GM19193 (cell line): ENCODE data around the gene SACM1L.

ENCODE experiments used
- POLR2A ChIP-seq: IDR thresholded peaks from 4 replicates; pipeline ENCODE4 v1.6.1; 2011; ENCODE audit not compliant: insufficient read depth, insufficient read length; ENCODE audit errors: extremely low read depth

Gene SACM1L

DNA sequence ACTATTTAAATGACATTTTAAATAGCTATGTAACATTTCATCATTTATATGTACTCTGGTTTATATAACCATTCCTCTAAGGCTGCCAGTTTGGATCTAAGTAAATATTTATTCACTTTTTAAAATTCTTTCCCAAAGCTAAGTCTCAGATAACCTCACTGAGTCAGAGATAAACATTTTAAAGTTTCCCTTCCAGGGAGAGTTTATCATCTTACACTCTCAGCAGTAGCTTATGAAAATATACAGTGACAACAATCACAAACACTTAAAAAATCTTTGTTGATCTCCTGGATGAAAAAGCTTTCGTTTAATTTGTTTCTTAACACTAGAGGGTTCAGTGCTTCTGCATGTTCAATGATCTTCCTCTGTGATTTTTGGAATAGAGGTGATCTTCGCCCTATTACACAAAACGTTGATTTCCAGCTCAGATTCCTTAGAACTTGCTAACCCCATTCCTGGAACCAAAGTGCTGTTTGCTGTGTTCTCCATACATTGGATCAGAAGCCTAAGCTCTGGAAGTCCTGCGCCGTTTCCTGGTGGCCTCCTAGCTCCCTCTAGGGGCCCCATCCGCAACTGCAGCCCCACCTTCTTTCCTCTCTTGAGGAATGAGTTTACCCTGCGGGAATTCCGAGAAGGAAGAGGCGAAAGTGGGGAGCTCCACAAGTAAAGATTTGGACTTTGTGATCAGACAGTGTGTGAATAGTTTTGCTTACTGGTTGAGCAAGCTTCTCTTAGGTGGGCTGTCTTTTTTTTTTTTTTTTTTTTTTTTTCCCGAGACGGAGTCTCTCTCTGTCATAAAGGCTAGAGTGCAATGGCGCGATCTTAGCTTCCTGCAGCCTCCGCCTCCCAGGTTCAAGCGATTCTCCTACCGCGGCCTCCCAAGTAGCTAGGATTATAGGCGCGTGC, 29.3 kb upstream of the SACM1L start:
- TF ChIP-seq POLR2A, result no peak

DNA sequence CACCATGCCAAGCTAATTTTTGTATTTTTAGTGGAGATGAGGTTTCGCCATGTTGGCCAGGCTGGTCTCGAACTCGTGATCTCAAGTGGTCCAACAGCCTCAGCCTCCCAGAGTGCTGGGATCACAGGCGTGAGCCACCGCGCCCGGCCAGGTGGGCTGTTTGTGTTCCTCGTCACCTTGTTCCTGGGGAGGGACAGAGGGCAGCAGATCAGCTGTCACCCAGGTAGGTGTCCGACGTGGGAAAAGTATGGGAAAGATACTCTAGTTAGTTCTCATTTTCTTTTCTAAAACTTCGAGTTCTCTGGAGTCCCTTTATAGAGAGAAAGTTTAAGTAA, 28.7 kb upstream of the SACM1L start:
- TF ChIP-seq POLR2A, result no peak

GRCh38 chr3:45664578-45664977, 24.6 kb upstream of the SACM1L start:
- TF ChIP-seq POLR2A, result no peak

GRCh38 chr3:45665101-45665572, 24.1 kb upstream of the SACM1L start:
- TF ChIP-seq POLR2A, result no peak

GRCh38 chr3:45666757-45667431, 22.3 kb upstream of the SACM1L start:
- TF ChIP-seq POLR2A, result no peak

- TF ChIP-seq POLR2A, result no peak
Measured at GRCh38 chr3:45667569-45667934, 21.6 kb upstream of the SACM1L start.

- no peak for TF ChIP-seq POLR2A
Measured at GRCh38 chr3:45670436-45670835, 18.8 kb upstream of the SACM1L start.

GRCh38 chr3:45670991-45671390, 18.2 kb upstream of the SACM1L start:
- TF ChIP-seq POLR2A, result no peak

- TF ChIP-seq POLR2A, result no peak
Measured at GRCh38 chr3:45673273-45673672, 15.9 kb upstream of the SACM1L start.

GRCh38 chr3:45676325-45677032, 12.7 kb upstream of the SACM1L start:
- TF ChIP-seq POLR2A, result no peak

- no peak for TF ChIP-seq POLR2A
Measured at GRCh38 chr3:45677033-45677446, 12.2 kb upstream of the SACM1L start.

DNA sequence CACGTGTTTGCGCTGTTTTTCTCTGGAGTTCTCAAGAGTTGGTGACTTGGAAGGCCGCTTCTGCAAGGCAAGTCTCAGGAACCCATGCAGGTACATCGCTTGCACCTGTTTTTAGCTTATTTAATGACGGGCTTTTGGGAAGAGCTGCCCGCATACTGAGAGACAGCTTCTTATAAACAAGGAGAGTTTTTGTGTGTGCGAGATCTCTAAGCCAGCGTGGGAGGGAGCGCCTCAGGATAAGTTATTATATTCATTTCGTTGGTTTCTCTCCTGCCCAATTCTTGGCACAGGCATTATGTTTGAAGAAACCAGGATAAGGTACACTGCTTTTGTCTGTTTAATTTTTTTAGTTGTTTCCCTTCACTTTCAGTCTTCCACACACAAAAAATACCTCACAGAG, 11.4 kb upstream of the SACM1L start:
- no peak for TF ChIP-seq POLR2A

- TF ChIP-seq POLR2A, result no peak
Measured at GRCh38 chr3:45679805-45680204, 9.4 kb upstream of the SACM1L start.

DNA sequence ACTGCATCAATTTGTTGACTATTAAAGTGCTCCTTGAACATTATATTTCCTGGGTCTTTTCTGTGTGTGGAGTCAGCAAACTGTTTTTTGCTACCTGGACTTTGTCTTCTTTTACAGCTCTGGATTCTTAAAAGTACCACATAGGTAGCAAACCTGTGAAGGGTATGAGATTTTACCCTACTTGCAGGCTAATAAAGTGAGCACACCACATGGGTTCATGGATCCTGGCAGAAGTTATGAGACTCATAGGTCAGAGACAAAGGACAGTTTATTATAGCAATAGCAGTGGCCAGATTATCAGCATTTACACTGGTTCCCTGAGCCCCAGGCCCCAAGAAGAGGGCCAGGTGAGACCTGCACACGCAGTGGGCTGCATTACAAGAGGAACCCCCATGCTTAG, 8.0 kb upstream of the SACM1L start:
- TF ChIP-seq POLR2A, result no peak

DNA sequence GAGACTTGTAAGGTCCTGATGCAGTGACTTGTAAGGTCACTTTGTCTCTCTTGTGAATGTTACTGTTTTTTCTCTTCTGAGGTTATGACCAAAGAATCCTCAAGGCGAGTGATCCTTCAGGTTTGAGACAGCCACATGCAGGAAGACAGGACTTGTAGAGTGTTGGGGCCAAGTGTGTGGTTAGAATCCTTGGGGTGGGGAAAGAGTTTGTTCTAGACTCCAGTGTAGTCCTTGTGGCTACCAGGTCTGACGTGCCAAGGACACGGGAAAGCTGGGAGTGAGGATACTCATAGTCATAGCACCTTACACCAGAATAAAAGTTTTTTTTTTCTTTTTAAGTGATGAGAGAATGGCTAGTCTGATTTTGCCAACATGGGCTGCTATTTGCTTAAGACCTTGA, 7.3 kb upstream of the SACM1L start:
- no peak for TF ChIP-seq POLR2A
